Upper lobe of right lung (tissue), 1 donor: ENCODE data around the gene CCDC177. TPM values are rescaled to one million over a fixed set of nuclear protein-coding genes. Genes with fewer than 3 reads are reported as not detected.

Experiments used
- ATAC-seq: fragments of 200-7000 bp; cut with Tn5 transposase; one replicate; pipeline ENCODE4 v1.9.1; 2020; ENCODE audit warnings: mild to moderate bottlenecking, moderate library complexity
- DNase-seq: peaks from one replicate; pipeline ENCODE4 v3.0.0-alpha.2; 2020
- H3K27ac ChIP-seq: fragments of 200-600 bp; one replicate; pipeline ENCODE4 v1.8.0; 2022
- H3K27me3 ChIP-seq: fragments of 200-600 bp; one replicate; pipeline ENCODE4 v1.8.0; 2022; ENCODE audit warnings: mild to moderate bottlenecking
- H3K36me3 ChIP-seq: fragments of 200-600 bp; one replicate; pipeline ENCODE4 v1.8.0; 2022
- H3K4me1 ChIP-seq: fragments of 200-600 bp; one replicate; pipeline ENCODE4 v1.8.0; 2022
- H3K4me3 ChIP-seq: fragments of 200-600 bp; one replicate; pipeline ENCODE4 v1.8.0; 2022; ENCODE audit warnings: mild to moderate bottlenecking
- H3K9me3 ChIP-seq: fragments of 200-600 bp; one replicate; pipeline ENCODE4 v1.8.0; 2022
- CTCF ChIP-seq: fragments of 200-600 bp; IDR thresholded peaks from one replicate; pipeline ENCODE4 v1.8.0; 2022; ENCODE audit warnings: antibody characterized with exemption
- intact Hi-C: fragments of 100-400 bp; cut with DNase I; formaldehyde crosslinking; loops from one replicate; pipeline ENCODE4 v1.11.0; 2022
- total RNA-seq: library from RNA; stranded (reverse); fragmentation: NEBNext Ultra II Directional; extraction: Animal tissue kit (Norgen Biotek cat#: 25700); gene quantifications from one replicate; pipeline ENCODE4 v1.2.1, GENCODE V29; 2021
- donor health status: DM: no; HTN: yes; CAD: no; lungs with severe emphysema.

CCDC177 gene
- total RNA-seq, 1 donor from 2014 or later = not detected

- intact Hi-C loops = loop anchor here (10.0 kb wide), 1 partner anchor 91 kb away; no protein-coding TSS in a partner anchor
- Histone ChIP-seq H3K4me1 (peaks cover 65% of the 10 kb centered on the region), H3K36me3 (no peaks in the 10 kb centered on the region), H3K27me3 (no peaks in the 10 kb centered on the region), H3K27ac (peak overlapping the region; percentile 94), H3K4me3 (peak overlapping the region; percentile 81), H3K9me3 (no peaks in the 10 kb centered on the region)
- no peak for TF ChIP-seq CTCF
- DNase-seq (no peak), ATAC-seq (no peak)
Observed at GRCh38 chr14:69613312-69614073, 38.8 kb upstream of the CCDC177 start.

GRCh38 chr14:69612783-69613130, 38.1 kb upstream of the CCDC177 start:
- DNase-seq = no peak
- H3K4me1 ChIP-seq = peaks cover 57% of the 10 kb centered on the region

GRCh38 chr14:69612014-69612782, 37.5 kb upstream of the CCDC177 start:
- H3K27me3 ChIP-seq = no peaks in the 10 kb centered on the region
- intact Hi-C loops = loop anchor here (10.0 kb wide), 1 partner anchor 93 kb away; no protein-coding TSS in a partner anchor
- peaks cover 52% of the 10 kb centered on the region for H3K4me1 ChIP-seq
- DNase-seq (peak; percentile 73), ATAC-seq (peak; percentile 21)
- TF ChIP-seq CTCF = no peak
- H3K36me3 ChIP-seq = no peaks in the 10 kb centered on the region
- no peaks in the 10 kb centered on the region for H3K9me3 ChIP-seq
- peak overlapping the region; percentile 81 for H3K4me3 ChIP-seq
- H3K27ac ChIP-seq = peak overlapping the region; percentile 94

More at GRCh38 chr14:69612783-69613130, 38.1 kb upstream of the CCDC177 start:
- no peaks in the 10 kb centered on the region for H3K9me3 ChIP-seq
- H3K4me3 ChIP-seq = peak overlapping the region; percentile 81
- H3K27ac ChIP-seq = peak overlapping the region; percentile 94
- TF ChIP-seq CTCF = peak; percentile 28
- no peaks in the 10 kb centered on the region for H3K27me3 ChIP-seq
- no peak for ATAC-seq
- no peaks in the 10 kb centered on the region for H3K36me3 ChIP-seq
- intact Hi-C loops = loop anchor here (10.0 kb wide), 1 partner anchor 92 kb away; no protein-coding TSS in a partner anchor

- intact Hi-C loops = loop anchor here (10.0 kb wide), 1 partner anchor 93 kb away; no protein-coding TSS in a partner anchor
- Histone ChIP-seq H3K36me3 (no peaks in the 10 kb centered on the region), H3K4me1 (peaks cover 47% of the 10 kb centered on the region), H3K27ac (peak within 1 kb of the TSS; percentile 94), H3K4me3 (peak within 1 kb of the TSS; percentile 81), H3K27me3 (no peaks in the 10 kb centered on the region), H3K9me3 (no peaks in the 10 kb centered on the region)
- TF ChIP-seq CTCF = no peak
- DNase-seq (peak; percentile 96), ATAC-seq (peak; percentile 92)
Observed at GRCh38 chr14:69611172-69612013, 36.7 kb upstream of the CCDC177 start, which contains the start of gene SUSD6. TSS of gene SUSD6 (plus strand) at chr14:69611596. CDS start at chr14:69658593, 46,997 bp downstream.

GRCh38 chr14:69610874-69611171, 36.2 kb upstream of the CCDC177 start:
- no peaks in the 10 kb centered on the region for H3K36me3 ChIP-seq
- H3K4me1 ChIP-seq = peaks cover 41% of the 10 kb centered on the region
- intact Hi-C loops = loop anchor here (10.0 kb wide), 1 partner anchor 94 kb away; no protein-coding TSS in a partner anchor
- H3K9me3 ChIP-seq = no peaks in the 10 kb centered on the region
- peak overlapping the region; percentile 63 for H3K27ac ChIP-seq
- ATAC-seq = no peak
- no peaks in the 10 kb centered on the region for H3K27me3 ChIP-seq
- no peak for TF ChIP-seq CTCF
- DNase-seq = no peak
- H3K4me3 ChIP-seq = peak overlapping the region; percentile 81
